SKM-1 treated with dmso at 0.1 percent for 144 hours (cell line): ENCODE measurements around the gene ESYT2.

Experiments
- DNase-seq: peaks from one replicate; lab custom pipeline; 2025; ENCODE audit not compliant: unreplicated experiment; lab: John Stamatoyannopoulos, UW

Gene ESYT2

DNA sequence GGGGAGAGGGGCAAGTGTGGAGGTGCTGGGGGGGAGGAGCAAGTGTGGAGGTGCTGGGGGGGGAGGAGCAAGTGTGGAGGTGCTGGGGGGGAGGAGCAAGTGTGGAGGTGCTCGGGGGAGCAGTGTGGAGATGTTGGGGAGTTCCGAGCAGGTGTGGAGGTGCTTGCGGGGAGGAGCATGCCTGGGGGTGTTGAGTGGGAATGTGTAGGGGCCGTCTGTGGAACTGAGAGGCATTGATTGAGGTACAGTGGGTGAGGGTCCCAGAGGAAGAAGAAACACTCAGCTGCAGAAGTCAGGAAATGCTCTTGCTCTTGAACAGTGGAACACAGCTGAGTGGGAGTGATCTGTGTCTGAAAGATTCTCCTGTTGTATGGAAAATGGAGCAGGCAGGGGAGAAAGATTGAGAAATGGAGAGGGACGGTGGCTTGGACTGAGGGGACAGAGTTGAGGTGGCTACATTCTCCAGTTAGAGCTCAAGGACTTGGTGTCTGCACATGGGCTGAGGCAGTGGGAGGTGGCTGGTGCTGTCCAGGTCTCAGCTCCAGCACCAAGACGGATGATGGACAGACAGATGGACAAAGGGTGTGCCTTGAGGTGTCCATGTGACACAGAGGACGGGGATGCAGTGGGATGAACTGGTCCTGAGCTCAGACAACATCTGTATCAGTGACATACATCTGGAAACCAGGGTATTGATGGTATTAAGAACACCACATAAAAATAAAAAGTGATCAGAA lies 99.5 kb downstream of the ESYT2 start:
- DNase-seq = no peak

DNA sequence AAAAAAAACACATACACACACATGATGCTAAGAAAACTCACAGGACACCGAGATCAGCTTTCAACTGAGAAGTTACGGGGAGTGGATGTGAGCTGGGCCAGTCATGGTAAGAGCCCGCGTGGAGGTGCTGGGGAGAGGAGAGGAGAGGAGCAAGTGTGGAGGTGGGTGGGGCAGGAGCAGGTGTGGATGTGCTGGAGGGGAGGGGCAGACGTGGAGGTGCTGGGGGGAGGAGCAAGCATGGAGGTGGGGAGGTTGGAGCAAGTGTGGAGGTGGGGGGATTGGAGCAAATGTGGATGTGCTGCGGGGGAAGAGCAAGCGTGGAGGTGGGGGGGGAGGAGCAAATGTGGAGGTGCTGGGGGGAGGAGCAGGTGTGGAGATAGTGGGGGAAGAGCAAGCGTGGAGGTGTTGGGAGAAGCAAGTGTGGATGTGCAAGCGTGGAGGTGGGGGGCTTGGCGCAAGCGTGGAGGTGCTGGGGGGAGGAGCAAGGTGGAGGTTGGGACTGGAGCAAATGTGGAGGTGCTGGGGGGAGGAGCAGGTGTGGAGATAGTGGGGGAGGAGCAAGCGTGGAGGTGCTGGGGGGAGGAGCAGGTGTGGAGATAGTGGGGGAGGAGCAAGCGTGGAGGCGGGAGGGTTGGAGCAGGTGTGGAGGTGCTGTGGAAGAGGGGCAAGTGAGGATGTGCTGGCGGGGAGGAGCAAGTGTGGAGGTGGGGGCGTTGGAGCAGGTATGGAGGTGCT lies 100.2 kb downstream of the ESYT2 start:
- DNase-seq = no peak

DNA sequence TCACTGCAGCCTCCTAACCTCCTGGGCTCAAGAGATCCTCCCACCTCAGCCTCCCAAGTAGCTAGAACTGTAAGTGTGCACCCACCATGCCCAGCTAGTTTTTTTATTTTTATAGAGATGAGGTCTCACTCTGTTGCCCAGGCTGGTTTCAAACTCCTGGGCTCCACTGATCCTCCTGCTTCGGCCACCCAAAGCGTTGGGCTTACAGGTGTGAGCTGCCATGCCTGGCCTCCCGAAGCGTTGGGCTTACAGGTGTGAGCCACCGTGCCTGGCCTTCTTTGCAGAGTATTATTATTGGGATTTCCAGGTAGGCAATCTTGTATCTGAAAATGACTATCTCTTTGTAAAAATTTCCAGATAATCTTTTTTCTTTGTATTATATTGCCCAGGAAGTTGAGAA lies 101.6 kb downstream of the ESYT2 start:
- DNase-seq = no peak

DNA sequence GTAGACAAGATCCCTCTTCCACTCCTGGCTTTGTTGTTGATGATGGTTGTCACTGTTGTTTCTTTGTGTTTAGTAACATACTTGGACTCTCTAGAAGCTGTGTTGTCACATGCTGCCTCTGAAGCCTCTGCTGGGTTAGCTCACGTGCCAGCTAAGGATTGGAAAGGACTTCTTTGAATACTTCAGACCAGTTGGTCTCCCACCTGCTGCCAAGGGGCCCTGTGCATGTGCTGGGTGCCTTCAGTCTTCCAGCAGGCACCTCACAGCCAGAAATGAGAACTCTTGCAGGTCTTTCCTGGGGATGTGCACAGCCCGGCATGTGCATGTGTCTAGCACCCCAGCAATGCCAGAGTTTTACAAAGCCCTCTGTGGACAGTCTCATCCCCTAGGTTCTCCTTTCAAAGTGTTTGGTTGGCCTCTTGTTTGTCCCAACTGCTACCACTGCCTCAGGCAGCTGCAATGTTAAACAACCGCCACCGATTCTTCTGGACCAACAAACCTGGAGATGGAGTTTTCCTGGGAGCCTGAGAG lies 103.0 kb downstream of the ESYT2 start:
- no peak for DNase-seq

DNA sequence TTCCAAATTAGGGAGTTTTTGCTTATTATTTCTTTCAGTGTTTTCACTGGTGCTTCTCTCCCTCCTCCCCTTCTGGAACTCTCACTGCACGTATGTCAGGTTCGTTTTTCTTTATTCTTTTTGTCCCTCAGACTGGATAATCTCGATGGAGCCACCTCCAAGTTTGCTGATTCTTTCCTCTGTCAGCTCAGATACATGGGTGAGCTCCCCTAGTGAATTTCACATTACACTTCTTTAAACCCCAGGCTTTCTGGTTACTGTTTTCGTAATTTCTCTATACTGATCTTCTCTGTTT lies 103.9 kb downstream of the ESYT2 start:
- DNase-seq = no peak

DNA sequence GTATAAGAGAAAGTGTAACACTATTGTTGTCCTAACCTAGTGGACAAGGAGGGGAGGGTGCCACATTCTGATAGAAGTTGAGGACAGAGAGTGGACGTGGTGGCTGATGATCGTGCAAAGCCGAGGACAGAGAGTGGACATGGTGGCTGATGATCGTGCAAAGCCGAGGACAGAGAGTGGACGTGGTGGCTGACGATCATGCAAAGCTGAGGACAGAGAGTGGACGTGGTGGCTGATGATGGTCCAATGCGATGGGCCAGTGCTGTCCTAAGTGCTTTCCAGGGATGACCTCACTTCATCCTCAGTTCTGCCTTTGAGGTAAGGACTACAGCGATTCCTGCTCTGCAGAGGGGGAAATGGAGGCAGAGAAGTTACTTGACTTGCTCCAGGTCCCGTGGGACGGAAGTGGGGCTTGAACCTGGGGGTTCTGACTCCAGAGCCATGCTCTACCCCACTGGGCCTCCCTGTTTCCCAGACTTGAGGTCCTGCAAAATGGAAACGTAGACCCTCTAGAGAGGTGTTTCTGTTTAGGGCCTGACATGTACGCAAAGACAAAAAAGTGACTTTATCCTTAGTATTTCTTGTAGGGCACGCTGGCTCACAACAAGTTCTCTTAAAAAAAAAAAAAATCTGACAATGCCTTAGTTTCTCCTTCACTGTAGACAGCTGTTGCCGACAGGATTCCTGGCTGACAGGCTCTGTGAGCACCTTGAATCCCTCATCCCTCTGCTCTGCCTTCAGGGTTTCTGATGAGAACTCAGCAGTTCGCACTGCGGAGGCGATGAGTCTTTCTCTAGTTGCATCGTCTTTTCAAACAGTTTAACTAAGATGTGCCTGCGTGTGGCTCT lies 104.4 kb downstream of the ESYT2 start:
- no peak for DNase-seq

DNA sequence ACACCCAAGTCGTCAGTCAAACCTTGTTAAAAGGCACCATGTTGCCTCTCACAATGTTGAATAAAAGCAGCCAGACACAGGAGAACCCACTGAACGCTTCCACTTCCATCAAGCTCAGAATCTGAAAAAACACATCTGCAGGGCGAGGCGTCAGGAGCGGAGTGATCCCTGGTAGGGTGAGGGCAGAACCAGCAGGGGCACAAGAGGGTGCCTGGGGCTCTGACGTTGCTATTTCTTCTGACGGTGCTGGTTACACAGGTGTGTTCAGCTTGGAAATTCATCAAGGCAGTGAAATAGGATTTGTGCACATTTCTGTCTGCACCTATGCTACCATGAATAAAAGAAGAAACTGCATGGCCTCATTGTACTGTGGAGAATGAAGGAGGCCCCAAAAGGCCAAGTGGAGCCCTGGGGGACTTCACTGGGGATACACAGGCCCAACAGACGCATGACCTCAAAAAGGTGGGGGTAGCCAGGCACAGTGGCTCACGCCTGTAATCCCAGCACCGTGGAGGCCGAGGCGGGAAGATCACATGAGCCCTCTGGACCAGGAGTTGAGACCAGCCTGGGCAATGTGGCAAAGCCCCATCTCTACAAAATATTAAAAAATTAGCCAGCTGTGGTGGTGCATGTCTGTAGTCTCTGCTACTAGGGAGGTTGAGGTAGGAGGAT lies 105.5 kb downstream of the ESYT2 start:
- no peak for DNase-seq

DNA sequence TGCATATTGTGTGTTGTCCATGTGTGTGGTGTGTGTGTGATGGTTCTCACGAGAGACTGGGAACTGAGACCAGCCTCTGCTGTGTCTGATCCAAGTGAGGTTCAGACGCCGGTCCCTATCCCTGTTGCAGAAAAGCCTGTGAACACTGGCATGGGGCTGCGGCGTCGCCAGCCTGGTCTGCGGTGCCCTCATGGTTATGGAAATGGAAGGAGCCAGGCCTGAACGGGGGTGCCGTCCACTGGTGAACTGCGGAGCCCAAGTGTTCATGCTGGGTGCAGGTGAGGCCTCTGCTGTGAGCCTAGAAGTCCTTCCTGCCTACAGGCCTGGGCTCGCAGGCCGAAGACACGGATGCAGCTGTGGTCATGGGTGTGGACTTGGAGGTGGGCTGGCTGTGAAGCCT lies 106.0 kb downstream of the ESYT2 start:
- no peak for DNase-seq

DNA sequence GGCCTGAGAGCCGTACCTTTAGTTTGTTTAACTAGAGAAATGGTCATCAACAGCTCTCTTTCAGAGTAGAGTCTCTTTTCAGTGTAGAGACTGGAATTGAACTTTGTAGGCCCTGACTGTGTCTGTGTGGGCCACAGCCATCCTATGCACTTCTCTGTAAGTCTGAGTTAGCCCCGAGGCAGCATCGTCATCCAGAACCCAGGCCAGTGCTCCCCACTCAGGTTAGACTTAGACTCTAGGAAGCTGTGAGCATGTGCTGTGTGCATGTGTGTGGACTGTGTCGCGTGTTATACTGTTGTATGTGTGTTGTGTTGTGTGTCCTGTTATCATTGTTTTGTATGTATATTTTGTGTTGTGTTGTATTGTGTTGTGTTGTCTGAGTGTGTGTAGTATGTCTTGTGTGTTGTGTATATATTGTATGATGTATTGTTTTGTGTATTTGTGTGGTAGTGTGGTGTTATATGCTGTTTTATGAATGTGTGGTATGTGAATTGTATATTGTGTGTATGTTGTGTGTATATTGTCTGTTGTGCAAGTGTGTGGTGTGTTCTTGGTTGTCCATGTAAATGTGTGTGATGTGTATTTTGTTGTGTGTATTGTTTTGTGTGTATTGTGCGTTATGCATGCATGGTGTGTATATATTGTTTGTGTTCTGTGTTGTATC lies 106.6 kb downstream of the ESYT2 start:
- DNase-seq = no peak

DNA sequence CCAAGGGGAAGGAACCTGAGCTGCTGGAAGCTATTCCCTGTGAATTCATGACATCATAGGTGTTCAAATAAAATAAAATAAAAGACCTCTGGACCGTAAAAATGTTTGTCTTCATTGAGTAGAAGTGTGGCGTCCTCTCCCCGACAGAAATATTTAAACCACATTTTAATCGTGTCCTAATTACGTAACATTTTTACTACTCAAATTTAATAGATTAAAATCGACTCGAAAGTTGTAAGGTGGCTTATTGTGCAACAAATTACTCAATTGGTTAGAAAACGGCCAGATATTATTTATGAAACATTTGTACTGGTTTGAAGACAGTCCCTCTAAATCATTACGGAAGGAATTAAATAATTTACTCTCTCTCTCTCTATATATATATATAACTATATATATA lies 109.2 kb downstream of the ESYT2 start:
- DNase-seq = no peak

DNA sequence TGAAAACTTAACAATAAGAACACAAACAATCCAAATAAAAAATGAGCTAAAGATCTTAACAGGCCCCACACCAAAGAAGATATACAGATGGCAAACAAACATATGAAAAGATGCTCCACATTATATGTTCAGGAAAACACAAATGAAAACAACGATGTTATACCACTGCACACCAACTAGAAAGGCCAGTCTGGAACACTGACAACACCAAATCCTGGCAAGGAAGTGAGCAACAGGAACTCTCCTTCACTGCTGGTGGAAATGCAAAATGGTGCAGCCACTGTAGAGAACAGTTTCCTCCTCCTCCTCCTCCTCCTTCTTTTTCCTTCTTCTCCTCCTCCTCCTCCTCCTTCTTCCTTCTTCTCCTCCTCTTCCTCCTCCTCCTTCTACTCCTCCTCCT lies 112.5 kb downstream of the ESYT2 start:
- DNase-seq = no peak

DNA sequence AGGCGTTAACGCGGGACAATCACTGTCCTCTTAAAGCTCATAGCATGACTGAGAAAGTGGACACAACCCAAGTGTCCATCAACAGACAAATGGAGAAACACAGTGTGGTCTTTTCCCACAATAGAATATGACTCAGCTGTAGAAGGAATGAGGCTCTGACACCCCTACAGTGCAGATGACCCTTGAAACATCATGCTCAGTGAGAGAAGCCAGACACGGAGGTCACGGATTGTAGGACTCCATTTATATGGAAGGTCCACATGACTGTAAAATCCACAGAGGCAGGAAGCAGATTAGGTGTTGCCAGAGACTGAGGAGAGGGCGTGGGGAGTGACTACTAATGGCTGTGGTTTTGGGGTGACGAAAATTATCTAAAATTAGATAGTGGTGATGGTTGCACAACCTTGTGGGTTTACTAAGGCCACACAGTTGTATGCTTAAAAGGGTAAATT lies 118.6 kb downstream of the ESYT2 start:
- DNase-seq = peak; percentile 86

DNA sequence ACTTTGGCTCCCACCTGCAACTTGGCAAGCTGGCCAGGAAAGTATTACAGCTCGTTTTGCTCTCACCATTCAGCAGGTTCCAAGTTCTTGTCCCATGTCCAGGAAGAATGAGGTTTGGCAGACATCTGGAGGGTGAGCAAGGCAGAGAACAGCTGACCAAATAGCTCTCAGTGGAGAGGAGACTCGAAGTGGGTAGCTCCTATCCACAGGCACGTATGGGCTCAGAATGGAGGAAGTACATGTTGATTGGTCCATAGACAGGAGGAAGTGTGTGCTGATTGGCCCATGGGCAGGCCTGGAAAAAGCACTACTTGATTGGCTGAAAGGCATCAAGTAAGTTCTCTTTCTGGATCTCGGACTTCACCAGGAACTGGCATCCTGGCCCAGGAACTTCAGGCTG lies 121.7 kb downstream of the ESYT2 start:
- DNase-seq = no peak

DNA sequence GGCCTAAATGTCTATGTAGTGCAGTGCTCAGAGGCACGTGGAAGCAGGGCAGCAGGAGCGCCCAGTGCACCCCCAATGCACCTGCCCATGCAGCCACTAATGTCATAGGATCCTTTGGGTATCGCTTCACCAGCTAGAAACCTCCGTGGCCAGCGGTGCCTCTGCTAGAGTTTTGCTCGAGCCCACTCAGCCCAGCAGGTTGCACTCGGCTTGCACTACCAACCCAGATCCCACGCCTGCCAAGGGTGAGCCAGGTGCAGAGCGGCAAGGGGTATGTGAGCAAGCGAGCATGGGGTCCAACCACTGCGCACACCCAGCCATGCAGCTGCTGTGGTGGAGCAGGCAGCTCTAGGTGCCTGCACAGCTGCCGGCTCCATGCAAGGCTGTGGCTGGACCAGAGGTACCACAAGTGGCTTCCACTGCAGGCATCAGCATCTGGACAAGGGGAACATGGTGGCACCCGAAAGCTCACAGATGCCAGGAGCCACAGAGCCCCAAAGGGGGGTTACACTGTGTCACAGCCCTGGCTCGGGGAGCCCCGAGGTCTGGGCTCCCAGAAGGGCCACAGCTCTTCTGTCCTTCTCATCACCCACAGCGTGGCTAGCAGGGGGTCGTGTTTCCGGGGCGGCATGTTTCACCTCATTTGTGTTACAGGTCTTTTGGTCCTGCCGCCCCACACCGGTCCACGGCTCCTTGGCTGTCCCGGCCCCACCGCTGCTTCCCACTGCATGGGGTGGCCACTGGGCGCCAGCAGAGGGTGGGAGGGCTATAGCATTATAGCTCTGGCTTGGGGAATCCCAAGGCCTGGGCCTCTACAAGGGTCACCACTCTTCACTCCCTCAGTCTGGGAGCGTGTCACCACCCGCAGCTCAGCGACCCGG lies 122.4 kb downstream of the ESYT2 start:
- DNase-seq = no peak

DNA sequence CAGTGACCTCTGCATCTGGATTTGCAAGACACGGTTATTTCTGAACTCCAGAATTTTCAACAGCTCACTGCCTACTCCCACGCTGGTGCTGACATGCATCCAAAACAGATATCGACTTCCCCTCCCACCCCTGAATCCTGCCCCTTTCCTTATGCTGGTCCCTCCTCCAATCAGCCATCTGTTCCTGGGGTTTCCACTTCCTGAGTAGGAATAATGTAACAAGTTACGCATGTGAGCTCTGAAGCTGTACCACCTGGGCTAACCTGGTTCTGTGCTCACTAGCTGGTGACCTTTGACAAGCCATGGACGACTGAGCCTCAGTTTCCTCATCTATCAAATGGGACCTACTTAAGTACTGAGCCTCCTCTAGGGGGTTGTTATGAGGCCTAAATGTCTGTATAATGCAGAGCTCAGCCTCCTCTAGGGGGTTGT lies 123.0 kb downstream of the ESYT2 start:
- DNase-seq = no peak

DNA sequence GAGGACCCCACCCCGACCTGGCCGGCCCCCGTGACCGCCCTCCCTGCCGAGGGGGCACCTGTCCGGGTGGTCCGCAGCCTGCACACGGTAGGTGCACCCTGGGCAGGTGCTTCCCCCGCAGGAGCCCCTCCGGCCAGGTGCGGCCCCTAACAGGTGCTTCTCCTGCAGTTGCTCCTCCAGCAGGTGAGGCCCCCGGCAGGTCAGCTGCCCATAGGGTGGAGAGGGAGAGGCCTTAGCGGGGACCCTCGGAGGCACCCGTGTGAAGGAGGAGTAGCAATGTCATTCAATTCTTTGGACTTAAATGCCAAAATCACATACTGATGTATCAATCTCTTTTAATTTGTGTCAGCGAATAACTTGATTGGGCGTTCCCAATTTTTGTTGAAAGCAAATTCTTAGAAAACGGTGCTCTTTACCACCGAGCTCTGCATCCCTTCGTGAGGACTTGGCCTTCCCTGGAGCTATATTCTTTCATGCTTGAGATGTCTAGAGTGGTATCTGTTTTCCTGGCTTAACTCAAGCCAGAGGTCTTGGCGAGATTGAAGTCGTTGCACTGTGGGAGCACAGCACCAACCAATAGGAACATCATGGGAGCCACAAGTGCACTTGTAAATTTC lies 124.0 kb downstream of the ESYT2 start:
- no peak for DNase-seq

DNA sequence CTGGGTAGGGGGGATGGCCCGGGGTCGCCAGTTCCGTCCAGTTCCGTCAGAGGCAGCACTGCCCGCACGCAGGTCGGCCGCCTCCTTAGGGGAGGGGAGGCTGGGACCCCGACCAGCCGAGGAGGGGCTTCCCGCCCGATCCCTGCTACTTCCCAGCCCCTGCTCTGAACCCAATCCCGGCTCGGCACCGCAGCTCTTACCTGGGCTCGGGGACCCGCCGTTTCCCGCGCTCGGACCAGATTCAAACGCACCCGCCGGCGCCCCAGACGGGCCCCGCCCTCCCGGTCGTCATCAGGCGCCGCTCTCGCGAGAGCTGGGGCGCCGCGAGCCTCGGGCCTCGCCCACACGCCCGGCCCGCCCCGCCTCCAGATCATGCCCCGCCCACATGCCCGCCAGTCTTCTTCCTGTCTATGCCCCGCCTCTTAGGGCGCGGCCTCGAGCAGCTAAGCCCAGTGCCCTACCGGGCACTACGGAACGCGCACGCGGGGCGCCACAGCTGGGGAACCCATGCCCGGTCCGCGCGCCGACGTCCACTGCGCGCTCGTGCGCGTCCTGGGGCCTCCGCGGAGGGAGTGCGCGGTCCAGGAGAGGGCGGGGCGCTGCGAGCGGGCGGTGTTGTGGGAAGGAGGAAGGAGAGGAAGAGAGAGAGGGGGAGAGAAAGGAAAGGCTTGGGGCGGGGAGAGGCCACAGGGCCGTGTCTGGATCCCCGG lies 124.6 kb downstream of the ESYT2 start, which contains the start of gene NCAPG2:
Gene NCAPG2, minus strand, starts transcription at position 281 of the 710 bp plus-strand sequence. CDS start 2,905 bp downstream, outside the sequence.
- DNase-seq = peak; percentile 95
